HEK293 (cell line): ENCODE results near the gene DDIT4L.

Source experiments
- CTCF ChIA-PET: fragments of 350-600 bp; formaldehyde crosslinking; extraction: SDS; loops from one replicate; lab custom pipeline; 2021; ENCODE audit warnings: antibody characterized with exemption; lab: Yijun Ruan, JAX
- POLR2A ChIA-PET: fragments of 300-600 bp; formaldehyde crosslinking; extraction: SDS; loops from one replicate; lab custom pipeline; 2020; ENCODE audit warnings: antibody characterized with exemption, inconsistent platforms; lab: Yijun Ruan, JAX
- H3K27ac ChIP-seq: fragments of 200-500 bp; sonication (Bioruptor generic); 2 replicates; pipeline ENCODE4 v1.5.1; 2014; ENCODE audit warnings: low read depth, low read length, control low read depth, inconsistent platforms; ENCODE audit errors: extremely low read depth
- H3K36me3 ChIP-seq, 2 experiments: fragments of 200-500 bp in 1 of 2; sonication (Bioruptor generic) in 1 of 2; 1 replicate in 1 of 2; 2 replicates in 1 of 2; pipeline ENCODE4 v1.5.1; 2014 to 2017; ENCODE audit warnings: inconsistent platforms in 2 of 2, low read length in 2 of 2; ENCODE audit not compliant: control insufficient read depth in 2 of 2, insufficient read depth in 1 of 2
- H3K4me1 ChIP-seq: fragments of 200-500 bp; sonication (Bioruptor generic); 2 replicates; pipeline ENCODE4 v1.5.1; 2014; ENCODE audit warnings: mild to moderate bottlenecking, low read length, inconsistent platforms; ENCODE audit not compliant: control insufficient read depth, insufficient read depth
- H3K4me3 ChIP-seq: 2 replicates; pipeline ENCODE4 v1.5.1; 2011; ENCODE audit warnings: low read depth, mild to moderate bottlenecking, control low read depth, low read length, moderate library complexity
- H3K9me3 ChIP-seq: fragments of 200-500 bp; sonication (Bioruptor generic); 2 replicates; pipeline ENCODE4 v1.5.1; 2014; ENCODE audit warnings: low read depth, low read length, inconsistent platforms; ENCODE audit not compliant: control insufficient read depth, insufficient read depth
- GLIS1 ChIP-seq: fragments of 450-650 bp; formaldehyde crosslinking; IDR thresholded peaks from 2 replicates; pipeline ENCODE4 v1.5.1; 2016; ENCODE audit warnings: missing biosample characterization, missing genetic modification characterization
- GLIS2 ChIP-seq: fragments of 450-650 bp; formaldehyde crosslinking; IDR thresholded peaks from 2 replicates; pipeline ENCODE4 v1.5.1; 2016; ENCODE audit warnings: missing biosample characterization, missing genetic modification characterization
- KLF1 ChIP-seq: fragments of 450-650 bp; formaldehyde crosslinking; IDR thresholded peaks from 2 replicates; pipeline ENCODE4 v1.5.1; 2016; ENCODE audit warnings: missing biosample characterization, missing genetic modification characterization
- PRDM10 ChIP-seq: fragments of 450-650 bp; formaldehyde crosslinking; IDR thresholded peaks from 2 replicates; pipeline ENCODE4 v1.5.1; 2016; ENCODE audit warnings: missing biosample characterization, missing genetic modification characterization
- REPIN1 ChIP-seq: fragments of 450-650 bp; formaldehyde crosslinking; IDR thresholded peaks from 2 replicates; pipeline ENCODE4 v1.5.1; 2017; ENCODE audit warnings: missing biosample characterization, missing genetic modification characterization, low read depth
- SP3 ChIP-seq: fragments of 450-650 bp; formaldehyde crosslinking; IDR thresholded peaks from 2 replicates; pipeline ENCODE4 v1.5.1; 2016; ENCODE audit warnings: missing biosample characterization, missing genetic modification characterization
- ZBTB8A ChIP-seq: fragments of 450-650 bp; formaldehyde crosslinking; IDR thresholded peaks from 2 replicates; pipeline ENCODE4 v1.5.1; 2016; ENCODE audit warnings: missing biosample characterization, missing genetic modification characterization
- ZNF335 ChIP-seq: fragments of 450-650 bp; formaldehyde crosslinking; conservative IDR thresholded peaks from 2 replicates; pipeline ENCODE4 v1.5.1; 2016; ENCODE audit warnings: missing biosample characterization, missing genetic modification characterization
- ZNF341 ChIP-seq: fragments of 450-650 bp; formaldehyde crosslinking; IDR thresholded peaks from 2 replicates; pipeline ENCODE4; 2016; ENCODE audit warnings: low read depth, missing biosample characterization, missing genetic modification characterization
- ZNF391 ChIP-seq: fragments of 450-650 bp; formaldehyde crosslinking; IDR thresholded peaks from 2 replicates; pipeline ENCODE4 v1.5.1; 2016; ENCODE audit warnings: low read depth, missing biosample characterization, missing genetic modification characterization, borderline replicate concordance
- ZNF707 ChIP-seq: fragments of 450-650 bp; formaldehyde crosslinking; IDR thresholded peaks from 2 replicates; pipeline ENCODE4 v1.5.1; 2016; ENCODE audit warnings: missing biosample characterization, missing genetic modification characterization
- ZNF792 ChIP-seq: fragments of 450-650 bp; formaldehyde crosslinking; IDR thresholded peaks from 2 replicates; pipeline ENCODE4 v1.5.1; 2016; ENCODE audit warnings: missing biosample characterization, missing genetic modification characterization
- ZSCAN30 ChIP-seq: fragments of 450-650 bp; IDR thresholded peaks from 2 replicates; pipeline ENCODE4 v1.5.1; 2018; ENCODE audit warnings: missing biosample characterization, mild to moderate bottlenecking, missing genetic modification characterization, moderate library complexity
- TF ChIP-seq, protein P1 (sequence below): fragments of 450-650 bp; formaldehyde crosslinking; IDR thresholded peaks from 2 replicates; pipeline ENCODE4 v1.5.1; 2016; ENCODE audit warnings: missing biosample characterization, missing genetic modification characterization
- TF ChIP-seq, protein P2 (sequence below): fragments of 450-650 bp; formaldehyde crosslinking; IDR thresholded peaks from 2 replicates; pipeline ENCODE4 v1.5.1; 2016; ENCODE audit warnings: missing biosample characterization, missing genetic modification characterization
- TF ChIP-seq, protein P3 (sequence below): fragments of 450-650 bp; formaldehyde crosslinking; IDR thresholded peaks from 2 replicates; pipeline ENCODE4 v1.5.1; 2016; ENCODE audit warnings: missing biosample characterization, missing genetic modification characterization, low read depth

Gene DDIT4L, protein sequence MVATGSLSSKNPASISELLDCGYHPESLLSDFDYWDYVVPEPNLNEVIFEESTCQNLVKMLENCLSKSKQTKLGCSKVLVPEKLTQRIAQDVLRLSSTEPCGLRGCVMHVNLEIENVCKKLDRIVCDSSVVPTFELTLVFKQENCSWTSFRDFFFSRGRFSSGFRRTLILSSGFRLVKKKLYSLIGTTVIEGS

DNA sequence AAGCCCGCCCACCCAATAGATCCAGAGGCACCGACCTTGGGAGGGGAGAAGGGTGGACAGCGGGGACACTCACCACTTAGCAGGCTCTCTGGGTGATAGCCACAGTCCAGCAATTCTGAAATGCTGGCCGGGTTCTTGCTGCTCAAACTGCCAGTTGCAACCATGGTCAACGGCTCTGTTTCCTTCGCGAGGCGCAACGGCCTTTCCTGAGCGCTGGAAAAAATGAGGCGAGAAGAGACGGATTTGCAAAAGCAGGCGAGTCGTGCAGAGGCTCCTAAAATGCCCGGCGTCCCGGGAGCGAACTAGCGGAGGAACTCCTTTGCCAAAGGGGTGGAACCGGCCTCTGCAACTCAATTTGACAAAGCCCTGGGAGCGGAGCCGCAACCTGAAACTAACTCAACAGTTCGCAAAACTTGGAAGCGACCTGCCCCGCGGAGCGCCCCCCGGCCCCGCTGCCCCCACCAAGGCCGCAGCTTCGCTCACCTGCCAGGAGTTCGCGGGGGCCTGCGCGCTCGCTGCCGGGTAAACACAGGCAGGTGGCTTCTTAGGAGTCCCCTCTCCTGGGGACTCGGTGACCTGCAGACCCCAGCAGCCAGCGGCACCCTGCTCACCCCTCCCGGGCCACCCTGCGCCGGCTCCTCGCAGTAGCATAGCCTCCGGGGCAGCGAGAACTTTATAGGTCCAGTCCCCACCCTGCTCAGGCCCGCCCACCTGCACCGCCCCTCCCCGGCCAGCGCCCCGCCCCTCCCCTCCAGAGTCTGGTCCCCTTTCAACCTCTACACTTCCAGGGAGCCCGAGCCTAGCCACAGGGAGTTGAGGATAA, at the start of gene DDIT4L:
Gene DDIT4L, minus strand, starts transcription at position 649 of the 823 bp plus-strand sequence. Its CDS starts 485 bp downstream, at position 164.
- Histone ChIP-seq H3K9me3 (no peaks in the 10 kb centered on the region), H3K4me1 (peaks cover 4% of the 10 kb centered on the region), H3K27ac (no peak within 1 kb of the TSS), H3K36me3 (peaks cover 0 to 16% of the 10 kb centered on the region in 2 experiments; a peak in 1 of 3 replicates), H3K4me3 (peak within 1 kb of the TSS; percentile 54)
- ChIA-PET CTCF (no interaction called here), POLR2A (no interaction called here)
- no peak for TF ChIP-seq REPIN1 (tag by site-specific recombination)
- peak; percentile 26; the same call in 1 of the 2 replicates for TF ChIP-seq ZNF335 (tag by site-specific recombination)
- peak; percentile 58 for TF ChIP-seq GLIS2 (tag by site-specific recombination)
- TF ChIP-seq KLF1 (tag by site-specific recombination) = 0 out of 2 replicates have a peak, but pooled peaks have one; percentile 21
- TF ChIP-seq, protein P1, sequence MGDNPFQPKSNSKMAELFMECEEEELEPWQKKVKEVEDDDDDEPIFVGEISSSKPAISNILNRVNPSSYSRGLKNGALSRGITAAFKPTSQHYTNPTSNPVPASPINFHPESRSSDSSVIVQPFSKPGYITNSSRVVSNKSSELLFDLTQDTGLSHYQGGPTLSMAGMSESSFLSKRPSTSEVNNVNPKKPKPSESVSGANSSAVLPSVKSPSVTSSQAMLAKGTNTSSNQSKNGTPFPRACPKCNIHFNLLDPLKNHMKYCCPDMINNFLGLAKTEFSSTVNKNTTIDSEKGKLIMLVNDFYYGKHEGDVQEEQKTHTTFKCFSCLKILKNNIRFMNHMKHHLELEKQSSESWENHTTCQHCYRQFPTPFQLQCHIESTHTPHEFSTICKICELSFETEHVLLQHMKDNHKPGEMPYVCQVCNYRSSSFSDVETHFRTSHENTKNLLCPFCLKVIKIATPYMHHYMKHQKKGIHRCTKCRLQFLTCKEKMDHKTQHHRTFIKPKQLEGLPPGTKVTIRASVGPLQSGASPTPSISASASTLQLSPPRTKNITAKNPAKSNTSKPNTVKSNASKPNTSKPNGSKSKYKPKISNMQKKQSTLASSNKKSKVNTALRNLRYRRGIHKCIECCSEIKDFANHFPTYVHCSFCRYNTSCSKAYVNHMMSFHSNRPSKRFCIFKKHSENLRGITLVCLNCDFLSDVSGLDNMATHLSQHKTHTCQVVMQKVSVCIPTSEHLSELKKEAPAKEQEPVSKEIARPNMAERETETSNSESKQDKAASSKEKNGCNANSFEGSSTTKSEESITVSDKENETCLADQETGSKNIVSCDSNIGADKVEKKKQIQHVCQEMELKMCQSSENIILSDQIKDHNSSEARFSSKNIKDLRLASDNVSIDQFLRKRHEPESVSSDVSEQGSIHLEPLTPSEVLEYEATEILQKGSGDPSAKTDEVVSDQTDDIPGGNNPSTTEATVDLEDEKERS = no peak
- 0 out of 2 replicates have a peak, but pooled peaks have one; percentile 12 for TF ChIP-seq PRDM10 (tag by site-specific recombination)
- TF ChIP-seq, protein P2, sequence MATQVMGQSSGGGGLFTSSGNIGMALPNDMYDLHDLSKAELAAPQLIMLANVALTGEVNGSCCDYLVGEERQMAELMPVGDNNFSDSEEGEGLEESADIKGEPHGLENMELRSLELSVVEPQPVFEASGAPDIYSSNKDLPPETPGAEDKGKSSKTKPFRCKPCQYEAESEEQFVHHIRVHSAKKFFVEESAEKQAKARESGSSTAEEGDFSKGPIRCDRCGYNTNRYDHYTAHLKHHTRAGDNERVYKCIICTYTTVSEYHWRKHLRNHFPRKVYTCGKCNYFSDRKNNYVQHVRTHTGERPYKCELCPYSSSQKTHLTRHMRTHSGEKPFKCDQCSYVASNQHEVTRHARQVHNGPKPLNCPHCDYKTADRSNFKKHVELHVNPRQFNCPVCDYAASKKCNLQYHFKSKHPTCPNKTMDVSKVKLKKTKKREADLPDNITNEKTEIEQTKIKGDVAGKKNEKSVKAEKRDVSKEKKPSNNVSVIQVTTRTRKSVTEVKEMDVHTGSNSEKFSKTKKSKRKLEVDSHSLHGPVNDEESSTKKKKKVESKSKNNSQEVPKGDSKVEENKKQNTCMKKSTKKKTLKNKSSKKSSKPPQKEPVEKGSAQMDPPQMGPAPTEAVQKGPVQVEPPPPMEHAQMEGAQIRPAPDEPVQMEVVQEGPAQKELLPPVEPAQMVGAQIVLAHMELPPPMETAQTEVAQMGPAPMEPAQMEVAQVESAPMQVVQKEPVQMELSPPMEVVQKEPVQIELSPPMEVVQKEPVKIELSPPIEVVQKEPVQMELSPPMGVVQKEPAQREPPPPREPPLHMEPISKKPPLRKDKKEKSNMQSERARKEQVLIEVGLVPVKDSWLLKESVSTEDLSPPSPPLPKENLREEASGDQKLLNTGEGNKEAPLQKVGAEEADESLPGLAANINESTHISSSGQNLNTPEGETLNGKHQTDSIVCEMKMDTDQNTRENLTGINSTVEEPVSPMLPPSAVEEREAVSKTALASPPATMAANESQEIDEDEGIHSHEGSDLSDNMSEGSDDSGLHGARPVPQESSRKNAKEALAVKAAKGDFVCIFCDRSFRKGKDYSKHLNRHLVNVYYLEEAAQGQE (tag by site-specific recombination) = no peak
- TF ChIP-seq ZSCAN30 (tag by site-specific recombination) = no peak
- no peak for TF ChIP-seq ZBTB8A (tag by site-specific recombination)
- no peak for TF ChIP-seq ZNF391 (tag by site-specific recombination)
- no peak for TF ChIP-seq ZNF792 (tag by site-specific recombination)
- TF ChIP-seq, protein P3, sequence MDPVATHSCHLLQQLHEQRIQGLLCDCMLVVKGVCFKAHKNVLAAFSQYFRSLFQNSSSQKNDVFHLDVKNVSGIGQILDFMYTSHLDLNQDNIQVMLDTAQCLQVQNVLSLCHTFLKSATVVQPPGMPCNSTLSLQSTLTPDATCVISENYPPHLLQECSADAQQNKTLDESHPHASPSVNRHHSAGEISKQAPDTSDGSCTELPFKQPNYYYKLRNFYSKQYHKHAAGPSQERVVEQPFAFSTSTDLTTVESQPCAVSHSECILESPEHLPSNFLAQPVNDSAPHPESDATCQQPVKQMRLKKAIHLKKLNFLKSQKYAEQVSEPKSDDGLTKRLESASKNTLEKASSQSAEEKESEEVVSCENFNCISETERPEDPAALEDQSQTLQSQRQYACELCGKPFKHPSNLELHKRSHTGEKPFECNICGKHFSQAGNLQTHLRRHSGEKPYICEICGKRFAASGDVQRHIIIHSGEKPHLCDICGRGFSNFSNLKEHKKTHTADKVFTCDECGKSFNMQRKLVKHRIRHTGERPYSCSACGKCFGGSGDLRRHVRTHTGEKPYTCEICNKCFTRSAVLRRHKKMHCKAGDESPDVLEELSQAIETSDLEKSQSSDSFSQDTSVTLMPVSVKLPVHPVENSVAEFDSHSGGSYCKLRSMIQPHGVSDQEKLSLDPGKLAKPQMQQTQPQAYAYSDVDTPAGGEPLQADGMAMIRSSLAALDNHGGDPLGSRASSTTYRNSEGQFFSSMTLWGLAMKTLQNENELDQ (tag by site-specific recombination) = no peak
- peak; percentile 14; the same call in 1 of the 2 replicates for TF ChIP-seq SP3
- peak; percentile 91 for TF ChIP-seq GLIS1 (tag by site-specific recombination)
- no peak for TF ChIP-seq ZNF707 (tag by site-specific recombination)
- TF ChIP-seq ZNF341 (tag by site-specific recombination) = no peak
